ENCODE results near the gene EIF5B. TPM values are rescaled to one million over a fixed set of nuclear protein-coding genes. Genes with fewer than 3 reads are reported as not detected.

Gene EIF5B
- total RNA-seq, 1 experiment from 2014 or later: 49.0 TPM

GRCh38 chr2:99401841-99402240, 64.7 kb downstream of the EIF5B start:
- ChIA-PET CTCF (no interaction called here), POLR2A (no interaction called here)
- no TSS peak for BruUV-seq (replicated peaks)
- H3K27me3 ChIP-seq (ENCODE audit: control insufficient read depth, insufficient read depth, low read length): no peaks in the 10 kb centered on the region
- H3K9me3 ChIP-seq (ENCODE audit: control insufficient read depth, insufficient read depth, low read depth, low read length): no peaks in the 10 kb centered on the region
- H3K4me3 ChIP-seq (ENCODE audit: low read depth in 2 of 2, low read length in 2 of 2): no peak overlapping the region
- in situ Hi-C loops (cut with HindIII; ENCODE audit: low pct_unique_long_range_greater_than_20kb, low sequenced_read_pairs): no loop called here
- H3K4me1 ChIP-seq (ENCODE audit: control insufficient read depth, insufficient read depth, low read length): peaks cover 3% of the 10 kb centered on the region; the same call in 1 of the 2 replicates
- ATAC-seq: no peak
- no peak for DNase-seq (ENCODE audit: low read depth, low spot score)
- H3K36me3 ChIP-seq (ENCODE audit: control insufficient read depth, insufficient read depth, low read length): peaks cover 49% of the 10 kb centered on the region
- no peak for TF ChIP-seq POLR2AphosphoS5 (IDR thresholded peaks at IDR 0.05; ENCODE audit: low read depth, low read length)
- no peak for TF ChIP-seq CTCF (IDR thresholded peaks at IDR 0.05)
- TF ChIP-seq TCF7L2 (IDR thresholded peaks at IDR 0.05; ENCODE audit: low read depth, low read length): no peak
- TF ChIP-seq REST (IDR thresholded peaks at IDR 0.05; ENCODE audit: insufficient read depth in 1 of 2, low read depth in 2 of 2, low read length in 1 of 2): no peak
- TF ChIP-seq SIN3A (IDR thresholded peaks at IDR 0.05; ENCODE audit: borderline replicate concordance, insufficient read depth, low read depth, low read length): no peak
- no peak overlapping the region for H3K27ac ChIP-seq (ENCODE audit: low read length)
- intact Hi-C loops (cut with micrococcal nuclease; ENCODE audit: unreplicated experiment): no loop called here

- TF ChIP-seq SIN3A (IDR thresholded peaks at IDR 0.05; ENCODE audit: borderline replicate concordance, insufficient read depth, low read depth, low read length): no peak
- TF ChIP-seq TCF7L2 (IDR thresholded peaks at IDR 0.05; ENCODE audit: low read depth, low read length): no peak
- TF ChIP-seq CTCF (IDR thresholded peaks at IDR 0.05): no peak
- no peak for TF ChIP-seq REST (IDR thresholded peaks at IDR 0.05; ENCODE audit: insufficient read depth in 1 of 2, low read depth in 2 of 2, low read length in 1 of 2)
- TF ChIP-seq POLR2AphosphoS5 (IDR thresholded peaks at IDR 0.05; ENCODE audit: low read depth, low read length): no peak
- no peak for DNase-seq (ENCODE audit: low read depth, low spot score)
- Histone ChIP-seq H3K9me3 (ENCODE audit: control insufficient read depth, insufficient read depth, low read depth, low read length) (no peaks in the 10 kb centered on the region), H3K27ac (ENCODE audit: low read length) (no peak overlapping the region), H3K4me1 (ENCODE audit: control insufficient read depth, insufficient read depth, low read length) (peaks cover 3% of the 10 kb centered on the region; the same call in 1 of the 2 replicates), H3K4me3 (ENCODE audit: low read depth in 2 of 2, low read length in 2 of 2) (no peak overlapping the region), H3K27me3 (ENCODE audit: control insufficient read depth, insufficient read depth, low read length) (no peaks in the 10 kb centered on the region), H3K36me3 (ENCODE audit: control insufficient read depth, insufficient read depth, low read length) (peaks cover 49% of the 10 kb centered on the region)
- CTCF ChIA-PET: no interaction called here
- POLR2A ChIA-PET: no interaction called here
- intact Hi-C loops (cut with micrococcal nuclease; ENCODE audit: unreplicated experiment): no loop called here
- BruUV-seq (replicated peaks): no TSS peak
- in situ Hi-C loops (cut with HindIII; ENCODE audit: low pct_unique_long_range_greater_than_20kb, low sequenced_read_pairs): no loop called here
- no peak for ATAC-seq
Measured at GRCh38 chr2:99403084-99403483, 65.9 kb downstream of the EIF5B start.

Measured in Panc1 (cell line).